Vagina (tissue), 2 donors: ENCODE measurements around the gene ESAM.

ENCODE experiments used
- CTCF ChIP-seq, 3 experiments: fragments of 450-650 bp in 2 of 3; fragments of 200-600 bp in 1 of 3; sonication (generic) in 1 of 3; IDR thresholded peaks; one replicate each; pipeline ENCODE4 v1.5.1; 2017 to 2019; ENCODE audit warnings: antibody characterized with exemption in 3 of 3, mild to moderate bottlenecking in 2 of 3, moderate library complexity in 2 of 3
- POLR2A ChIP-seq, 2 donors: fragments of 450-650 bp; IDR thresholded peaks; one replicate each; pipeline ENCODE4 v1.6.1; 2017; ENCODE audit warnings: antibody characterized with exemption in 2 of 2, mild to moderate bottlenecking in 2 of 2, moderate library complexity in 2 of 2
- POLR2AphosphoS5 ChIP-seq, 2 donors: sonication (generic); formaldehyde crosslinking; IDR thresholded peaks; one replicate each; pipeline ENCODE4 v1.9.0; 2017; ENCODE audit warnings: antibody characterized with exemption in 2 of 2, mild to moderate bottlenecking in 2 of 2, low read depth in 1 of 2; ENCODE audit not compliant: insufficient read depth in 1 of 2

GRCh38 chr11:124739479-124740276 is 22.4 kb downstream of the ESAM start, which contains the start of gene NRGN:
- TF ChIP-seq CTCF (IDR thresholded peaks at IDR 0.05) = no peak
- TF ChIP-seq POLR2AphosphoS5 (IDR thresholded peaks at IDR 0.05; ENCODE audit: insufficient read depth in 1 of 2, low read depth in 1 of 2) = peak in 1 of 2 donors; percentile 36
- TF ChIP-seq POLR2A (IDR thresholded peaks at IDR 0.05) = no peak
